HCT116 (cell line): ENCODE measurements around the gene VAV2. TPM values are rescaled to one million over a fixed set of nuclear protein-coding genes. Genes with fewer than 3 reads are reported as not detected.

ENCODE experiments used
- ATAC-seq: fragments of 200-7000 bp; cut with Tn5 transposase; 2 replicates; pipeline ENCODE4 v1.9.1; 2020; ENCODE audit warnings: mild to moderate bottlenecking, moderate library complexity
- BruUV-seq: library from RNA; stranded (reverse); fragments of 400-500 nt; replicated peaks from 2 replicates; lab custom pipeline; 2021; lab: Mats Ljungman, UMichigan
- CTCF ChIA-PET: fragments of 300-600 bp; sonication (Branson Sonifier 250); formaldehyde crosslinking; loops from one replicate; lab custom pipeline; 2021; ENCODE audit warnings: antibody characterized with exemption; lab: Charles Lee
- POLR2A ChIA-PET: fragments of 300-600, 350-600 bp; sonication (Branson Sonifier 250); formaldehyde crosslinking; loops from one replicate; lab custom pipeline; 2021; ENCODE audit warnings: antibody characterized with exemption; lab: Charles Lee
- RAD21 ChIA-PET, 2 experiments: fragments of 300-600 bp; sonication (Branson Sonifier 250); formaldehyde crosslinking; loops; one replicate each; lab custom pipeline; 2023; ENCODE audit warnings: low total read pairs in 2 of 2; ENCODE audit not compliant: uncharacterized antibody in 2 of 2, unreplicated experiment in 2 of 2, low non-redundant PET in 1 of 2; lab: Charles Lee
- DNase-seq: peaks from one replicate; pipeline ENCODE4 v3.0.0-alpha.2; 2010; ENCODE audit warnings: low read depth, low spot score
- H2AFZ ChIP-seq: fragments of 200-600 bp; shearing (Covaris generic), sonication (generic); 2 replicates; pipeline ENCODE4 v1.6.1; 2017; ENCODE audit warnings: low read depth, mixed run types, mixed read lengths, antibody characterized with exemption, low read length; ENCODE audit not compliant: poor library complexity, severe bottlenecking
- H3K27ac ChIP-seq: 2 replicates; pipeline ENCODE4 v1.5.1; 2012; ENCODE audit warnings: low read depth, low read length
- H3K27me3 ChIP-seq: fragments of 200-600 bp; sonication (generic); 2 replicates; pipeline ENCODE4 v1.6.1; 2016; ENCODE audit warnings: mixed run types, low read length, mixed read lengths; ENCODE audit not compliant: insufficient read depth
- H3K36me3 ChIP-seq, 2 experiments: fragments of 200-500 bp in 1 of 2; fragments of 200-600 bp in 1 of 2; sonication (Bioruptor generic) in 1 of 2; sonication (generic) in 1 of 2; 2 replicates each; pipeline versions ENCODE4 v1.5.1 to v1.6.1; 2014 to 2016; ENCODE audit warnings: low read length in 2 of 2, inconsistent platforms in 1 of 2, mixed read lengths in 1 of 2, mixed run types in 1 of 2; ENCODE audit not compliant: insufficient read depth in 2 of 2, control insufficient read depth in 1 of 2
- H3K4me1 ChIP-seq, 2 experiments: fragments of 200-600 bp in 1 of 2; sonication (generic) in 1 of 2; 2 replicates each; pipeline versions ENCODE4 v1.5.1 to v1.6.1; 2012 to 2017; ENCODE audit warnings: low read length in 2 of 2, inconsistent platforms in 1 of 2, mild to moderate bottlenecking in 1 of 2, mixed read lengths in 1 of 2, mixed run types in 1 of 2, moderate library complexity in 1 of 2; ENCODE audit not compliant: insufficient read depth in 2 of 2, control insufficient read depth in 1 of 2
- H3K4me2 ChIP-seq: fragments of 200-600 bp; sonication (generic); 2 replicates; pipeline ENCODE4 v1.6.1; 2017; ENCODE audit warnings: mixed run types, low read length, mixed read lengths
- H3K4me3 ChIP-seq, 2 experiments: fragments of 200-600 bp in 1 of 2; sonication (generic) in 1 of 2; replicated peaks in 1 of 2; 2 replicates each; pipeline ENCODE4 v1.5.1; 2011 to 2016; ENCODE audit warnings: low read length in 2 of 2, control low read depth in 1 of 2, low read depth in 1 of 2, mild to moderate bottlenecking in 1 of 2, mixed read lengths in 1 of 2, mixed run types in 1 of 2
- H3K79me2 ChIP-seq: fragments of 200-600 bp; sonication (generic); 2 replicates; pipeline ENCODE4 v1.6.1; 2017; ENCODE audit warnings: mild to moderate bottlenecking, mixed run types, low read length, moderate library complexity, mixed read lengths; ENCODE audit not compliant: insufficient read depth
- H3K9ac ChIP-seq: fragments of 200-600 bp; sonication (generic); 2 replicates; pipeline ENCODE4 v1.6.1; 2016; ENCODE audit warnings: low read length, mixed read lengths
- H3K9me2 ChIP-seq: fragments of 200-600 bp; sonication (generic), shearing (Covaris generic); 2 replicates; pipeline ENCODE4 v1.6.1; 2017; ENCODE audit warnings: mixed run types, mild to moderate bottlenecking, moderate library complexity; ENCODE audit not compliant: insufficient read depth
- H3K9me3 ChIP-seq, 2 experiments: fragments of 200-500 bp in 1 of 2; fragments of 200-600 bp in 1 of 2; sonication (Bioruptor generic) in 1 of 2; sonication (generic) in 1 of 2; 2 replicates each; pipeline ENCODE4 v1.6.1; 2014 to 2017; ENCODE audit warnings: low read length in 2 of 2, mixed read lengths in 2 of 2, inconsistent platforms in 1 of 2, low read depth in 1 of 2, mild to moderate bottlenecking in 1 of 2, mixed run types in 1 of 2, moderate library complexity in 1 of 2; ENCODE audit not compliant: control insufficient read depth in 1 of 2, insufficient read depth in 1 of 2
- H4K20me1 ChIP-seq: fragments of 200-600 bp; sonication (generic), shearing (Covaris generic); 2 replicates; pipeline ENCODE4 v1.6.1; 2017; ENCODE audit warnings: mixed run types, mild to moderate bottlenecking, moderate library complexity; ENCODE audit not compliant: insufficient read depth
- CTCF ChIP-seq, 3 experiments: fragments of 200-600 bp in 1 of 3; sonication (generic) in 1 of 3; IDR thresholded peaks in 2 of 3; conservative IDR thresholded peaks in 1 of 3; 2 replicates each; pipeline ENCODE4 v1.5.1; 2012 to 2017; ENCODE audit warnings: low read depth in 2 of 3, low read length in 2 of 3, antibody characterized with exemption in 1 of 3, borderline replicate concordance in 1 of 3, control low read depth in 1 of 3, mild to moderate bottlenecking in 1 of 3, mixed read lengths in 1 of 3, mixed run types in 1 of 3, moderate library complexity in 1 of 3; ENCODE audit not compliant: insufficient read depth in 1 of 3
- EGR1 ChIP-seq: IDR thresholded peaks from 2 replicates; pipeline ENCODE4 v1.6.1; 2012; ENCODE audit warnings: low read depth
- MAX ChIP-seq: IDR thresholded peaks from 2 replicates; pipeline ENCODE4 v1.6.1; 2012
- intact Hi-C: fragments of 100-400 bp; cut with micrococcal nuclease; formaldehyde crosslinking; loops from 2 replicates; pipeline ENCODE4 v1.10.0; 2022
- total RNA-seq: library from RNA; stranded (reverse); gene quantifications from one replicate; pipeline ENCODE4 v1.2.1, GENCODE V29; 2021; ENCODE audit not compliant: unreplicated experiment
- TF ChIP-seq, protein P1 (sequence below): IDR thresholded peaks from 2 replicates; pipeline ENCODE4 v1.6.1; 2012

The VAV2 gene
- total RNA-seq, 1 experiment from 2014 or later = 33.2 TPM

DNA sequence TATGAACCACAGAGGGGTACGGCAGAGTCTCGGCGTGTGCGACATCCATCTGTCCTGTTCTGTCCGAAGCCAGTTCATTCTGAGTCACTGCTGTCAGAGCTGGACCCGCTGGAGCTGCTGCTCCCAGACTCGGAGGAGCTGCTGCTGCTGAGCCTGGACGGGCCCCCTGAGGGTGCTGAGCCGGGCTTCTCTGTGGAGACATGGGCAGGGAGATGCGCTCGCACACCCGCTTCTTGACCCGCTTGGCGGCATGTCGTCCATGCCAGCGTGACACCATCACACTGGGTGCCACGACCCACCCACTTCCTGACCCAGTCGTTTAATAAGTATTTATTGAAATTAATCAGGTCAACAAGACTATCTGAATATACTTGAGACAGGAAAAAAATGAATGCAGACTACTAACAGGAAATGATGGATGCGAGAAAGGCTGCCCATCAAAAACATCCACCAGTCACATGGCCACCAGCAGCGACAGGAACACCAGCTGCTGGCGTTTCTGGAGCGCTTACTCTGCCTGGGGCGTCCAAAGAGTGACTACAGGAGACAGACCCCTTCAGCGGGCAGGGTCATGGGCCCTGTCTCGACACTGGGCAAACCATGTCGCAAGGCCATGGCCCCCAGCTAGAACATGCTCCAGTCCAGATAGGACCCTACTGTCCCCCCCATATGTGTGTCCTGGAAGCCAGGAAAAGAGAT, 41.5 kb upstream of the VAV2 start (continued):
- no peak for TF ChIP-seq CTCF (IDR thresholded peaks at IDR 0.05 in 2 of 3, conservative IDR thresholded peaks at IDR 0.05 in 1 of 3; ENCODE audit: borderline replicate concordance in 1 of 3, insufficient read depth in 1 of 3, low read depth in 2 of 3, low read length in 2 of 3)
- TF ChIP-seq MAX = no peak

DNA sequence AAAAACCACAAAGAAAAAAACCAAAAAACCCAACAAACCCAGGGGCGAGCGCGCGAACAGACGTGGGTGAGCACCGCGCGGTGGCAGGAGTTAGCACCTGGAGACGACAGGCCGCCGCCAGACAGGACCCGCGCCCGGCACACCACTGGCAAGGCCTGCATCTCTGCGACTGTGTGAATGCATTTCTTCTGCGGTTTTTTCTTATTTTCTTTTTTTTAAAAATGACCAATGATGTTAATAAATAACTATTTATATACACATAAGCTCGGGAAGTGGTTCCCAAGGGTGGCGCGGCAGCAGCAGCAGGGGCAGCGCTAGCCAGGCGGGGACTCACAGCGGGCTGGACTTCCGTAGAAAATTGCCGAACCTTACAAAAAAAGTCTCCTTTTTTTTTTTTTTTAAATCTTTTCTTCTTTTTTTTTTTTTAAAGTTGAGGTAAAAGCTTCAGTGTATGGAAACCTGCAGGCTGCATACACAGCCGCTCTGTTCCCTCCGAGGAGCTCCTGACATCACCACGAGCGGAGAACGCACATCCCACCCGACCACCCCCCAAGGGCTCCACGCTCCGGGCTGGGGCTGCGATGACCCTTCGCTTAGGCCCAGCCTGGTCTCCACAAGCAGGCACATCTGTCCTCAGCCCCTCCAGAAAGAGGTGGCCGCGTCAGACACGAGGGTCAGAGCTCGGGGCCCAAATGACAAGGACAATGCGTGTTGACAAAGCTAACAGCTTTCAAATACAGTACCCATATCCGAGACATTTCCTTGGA, 40.5 kb upstream of the VAV2 start:
- ChIA-PET POLR2A (no interaction called here), CTCF (no interaction called here), RAD21 (no interaction called here)
- no TSS peak for BruUV-seq
- Histone ChIP-seq H3K9ac (no peak overlapping the region), H3K4me3 (no peak overlapping the region), H4K20me1 (no peaks in the 10 kb centered on the region), H3K4me1 (no peaks in the 10 kb centered on the region), H3K79me2 (no peaks in the 10 kb centered on the region), H3K9me2 (no peaks in the 10 kb centered on the region), H3K27ac (no peak overlapping the region), H3K27me3 (no peaks in the 10 kb centered on the region), H3K9me3 (no peaks in the 10 kb centered on the region), H3K4me2 (no peak overlapping the region), H3K36me3 (peaks cover 14 to 15% of the 10 kb centered on the region in 2 experiments; a peak in 2 of 4 replicates)
- intact Hi-C loops = no loop called here
- no peak for ATAC-seq
- no peak for DNase-seq
- no peak for TF ChIP-seq EGR1
- TF ChIP-seq, protein P1, sequence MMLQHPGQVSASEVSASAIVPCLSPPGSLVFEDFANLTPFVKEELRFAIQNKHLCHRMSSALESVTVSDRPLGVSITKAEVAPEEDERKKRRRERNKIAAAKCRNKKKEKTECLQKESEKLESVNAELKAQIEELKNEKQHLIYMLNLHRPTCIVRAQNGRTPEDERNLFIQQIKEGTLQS = no peak
- TF ChIP-seq, all 23 proteins: peak for 0
- no peak overlapping the region for H2AFZ ChIP-seq
